GM18505 (cell line): ENCODE data around the gene RPL9.
"Not testable (repeated sequence)": the region's sequence is repeated elsewhere in the genome, so short reads cannot be mapped to it uniquely, and the experiment has no call there.

ENCODE experiments used
- ATAC-seq: cut with Tn5 transposase; IDR thresholded peaks from one replicate; pipeline ENCODE4 v1.9.1; 2021; ENCODE audit not compliant: unreplicated experiment
- POLR2A ChIP-seq: IDR thresholded peaks from 4 replicates; pipeline ENCODE4 v1.6.1; 2011; ENCODE audit warnings: borderline replicate concordance; ENCODE audit not compliant: insufficient read depth, insufficient read length; ENCODE audit errors: extremely low read depth

RPL9 gene

DNA sequence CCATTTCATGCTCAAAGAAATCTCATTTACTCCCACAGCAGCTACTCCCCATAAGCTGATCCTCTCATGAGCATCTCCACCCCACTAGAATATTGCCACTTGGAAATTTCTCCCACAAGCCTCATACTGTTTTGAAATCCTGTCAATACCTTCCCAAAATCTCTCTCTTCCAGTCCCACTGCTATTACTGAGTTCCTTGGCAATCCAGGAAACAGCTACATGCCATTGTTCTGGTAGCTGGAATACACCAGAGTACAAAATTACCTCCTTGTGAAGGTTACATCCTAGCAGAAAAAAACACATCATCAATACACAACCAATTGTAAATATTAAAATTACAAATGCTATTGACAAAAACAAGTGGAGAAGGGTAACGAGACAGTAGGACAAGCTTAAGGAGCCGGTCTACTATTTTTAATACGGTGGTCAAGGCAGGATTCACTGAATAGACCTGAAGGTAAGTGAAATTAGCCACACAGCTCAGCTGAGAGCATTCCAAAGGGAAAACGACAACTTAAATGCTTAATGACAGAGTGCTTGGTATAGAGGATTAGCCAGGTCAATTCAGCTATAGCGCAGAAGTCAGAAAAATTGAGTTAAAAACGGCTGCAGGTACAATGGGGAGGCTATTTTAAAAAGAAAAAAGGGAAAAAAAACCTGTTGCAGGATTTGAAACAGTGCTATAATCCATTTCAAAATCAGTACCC is 6.4 kb downstream of the RPL9 start:
- TF ChIP-seq POLR2A = no peak
- no peak for ATAC-seq

DNA sequence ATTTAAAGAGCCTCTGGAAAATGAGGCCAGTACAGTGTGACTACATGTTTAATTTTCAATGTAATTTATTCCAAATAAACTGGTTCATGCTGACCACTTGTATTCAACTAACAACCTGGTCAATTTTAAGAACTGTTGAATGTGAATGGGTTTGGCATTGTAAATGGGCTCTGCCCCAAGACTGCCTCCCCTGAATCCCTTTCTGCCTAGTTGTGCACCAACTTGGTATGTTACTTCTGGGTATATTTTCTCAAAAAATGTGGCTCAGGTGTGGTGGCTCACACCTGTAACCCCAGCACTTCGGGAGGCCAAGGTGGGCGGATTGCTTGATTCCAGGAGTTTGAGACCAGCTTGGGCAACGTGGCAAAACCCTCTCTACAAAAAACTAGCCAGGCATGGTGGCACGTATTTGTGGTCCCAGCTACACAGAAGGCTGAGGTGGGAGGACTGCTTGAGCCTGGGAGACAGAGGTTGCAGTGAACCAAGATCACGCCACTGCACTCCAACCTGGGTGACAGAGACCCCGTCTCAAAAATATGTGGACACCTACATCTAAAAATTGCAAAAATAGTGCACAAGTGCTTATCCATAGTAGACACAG is 7.2 kb downstream of the RPL9 start:
- ATAC-seq = no peak
- TF ChIP-seq POLR2A = peak; percentile 9

DNA sequence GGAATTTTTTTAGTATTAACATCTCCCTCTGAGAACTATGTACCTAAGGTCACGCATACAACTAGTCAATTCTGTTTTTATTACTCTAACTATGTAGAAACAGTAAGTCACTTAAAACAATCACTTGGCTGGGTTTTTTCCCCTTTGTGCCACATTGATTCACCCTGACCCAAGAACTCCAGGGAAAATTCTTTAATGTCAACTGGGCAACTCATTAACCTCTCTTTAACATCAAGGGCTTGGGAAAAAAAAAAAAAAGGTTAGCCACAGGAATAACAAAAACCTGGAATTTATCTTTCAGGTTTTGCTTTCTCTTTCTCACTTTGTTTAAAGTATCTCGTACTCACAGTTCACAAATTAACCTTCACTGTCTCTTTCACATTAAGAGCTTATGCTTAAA is 8.1 kb downstream of the RPL9 start:
- no peak for TF ChIP-seq POLR2A
- no peak for ATAC-seq

DNA sequence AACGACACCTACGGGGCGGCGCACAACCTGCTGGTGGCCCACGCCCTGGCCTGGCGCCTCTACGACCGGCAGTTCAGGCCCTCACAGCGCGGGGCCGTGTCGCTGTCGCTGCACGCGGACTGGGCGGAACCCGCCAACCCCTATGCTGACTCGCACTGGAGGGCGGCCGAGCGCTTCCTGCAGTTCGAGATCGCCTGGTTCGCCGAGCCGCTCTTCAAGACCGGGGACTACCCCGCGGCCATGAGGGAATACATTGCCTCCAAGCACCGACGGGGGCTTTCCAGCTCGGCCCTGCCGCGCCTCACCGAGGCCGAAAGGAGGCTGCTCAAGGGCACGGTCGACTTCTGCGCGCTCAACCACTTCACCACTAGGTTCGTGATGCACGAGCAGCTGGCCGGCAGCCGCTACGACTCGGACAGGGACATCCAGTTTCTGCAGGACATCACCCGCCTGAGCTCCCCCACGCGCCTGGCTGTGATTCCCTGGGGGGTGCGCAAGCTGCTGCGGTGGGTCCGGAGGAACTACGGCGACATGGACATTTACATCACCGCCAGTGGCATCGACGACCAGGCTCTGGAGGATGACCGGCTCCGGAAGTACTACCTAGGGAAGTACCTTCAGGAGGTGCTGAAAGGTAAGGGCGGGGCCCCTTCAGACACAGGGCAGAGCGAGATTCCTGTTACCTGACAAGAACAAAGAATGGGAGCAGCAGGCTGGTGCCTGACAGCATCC is 11.7 kb downstream of the RPL9 start:
- peak; percentile 85 for ATAC-seq

DNA sequence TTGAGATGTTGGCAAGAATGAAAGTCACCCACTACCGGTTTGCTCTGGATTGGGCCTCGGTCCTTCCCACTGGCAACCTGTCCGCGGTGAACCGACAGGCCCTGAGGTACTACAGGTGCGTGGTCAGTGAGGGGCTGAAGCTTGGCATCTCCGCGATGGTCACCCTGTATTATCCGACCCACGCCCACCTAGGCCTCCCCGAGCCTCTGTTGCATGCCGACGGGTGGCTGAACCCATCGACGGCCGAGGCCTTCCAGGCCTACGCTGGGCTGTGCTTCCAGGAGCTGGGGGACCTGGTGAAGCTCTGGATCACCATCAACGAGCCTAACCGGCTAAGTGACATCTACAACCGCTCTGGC is 12.3 kb downstream of the RPL9 start:
- no peak for ATAC-seq
- no peak for TF ChIP-seq POLR2A

More for the DNA sequence above, 11.7 kb downstream of the RPL9 start:
- TF ChIP-seq POLR2A = peak; percentile 51

DNA sequence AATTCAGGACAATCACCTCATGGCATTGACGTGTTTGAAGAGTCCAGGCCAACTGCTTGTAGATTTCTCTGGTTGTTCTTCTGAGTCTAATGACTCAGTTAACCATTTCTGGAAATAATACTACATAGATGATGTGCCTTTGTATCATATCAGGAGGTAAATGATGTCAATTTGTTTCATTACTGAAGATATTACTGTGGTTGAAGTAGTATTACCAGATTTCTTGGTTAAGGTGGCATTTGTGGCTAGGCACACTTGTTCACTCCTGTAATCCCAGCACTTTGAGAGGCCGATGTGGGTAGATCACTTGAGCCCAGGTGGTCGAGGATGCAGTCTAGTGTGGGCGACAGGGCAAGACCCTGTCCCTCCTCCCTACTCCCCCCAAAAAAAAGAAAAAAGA is 15.7 kb downstream of the RPL9 start:
- TF ChIP-seq POLR2A = no peak
- no peak for ATAC-seq

DNA sequence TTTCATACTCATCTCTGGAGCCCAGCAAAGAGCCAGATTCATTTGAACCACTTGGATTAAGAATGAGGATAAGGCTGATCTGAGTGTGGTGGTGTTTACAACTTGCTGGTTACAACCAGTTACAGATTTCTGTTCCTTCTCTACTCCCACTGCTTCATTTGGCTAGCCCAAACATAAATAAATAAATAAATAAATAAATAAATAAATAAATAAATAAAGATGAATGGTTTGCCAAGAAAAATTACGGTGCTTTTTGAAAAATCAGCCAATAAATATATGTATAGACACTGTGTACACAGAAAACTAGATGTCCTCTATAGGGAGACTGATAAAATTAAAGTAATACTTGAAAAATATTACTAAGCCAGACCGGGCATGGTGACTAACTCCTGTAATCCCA is 17.1 kb downstream of the RPL9 start:
- TF ChIP-seq POLR2A = no peak
- no peak for ATAC-seq

DNA sequence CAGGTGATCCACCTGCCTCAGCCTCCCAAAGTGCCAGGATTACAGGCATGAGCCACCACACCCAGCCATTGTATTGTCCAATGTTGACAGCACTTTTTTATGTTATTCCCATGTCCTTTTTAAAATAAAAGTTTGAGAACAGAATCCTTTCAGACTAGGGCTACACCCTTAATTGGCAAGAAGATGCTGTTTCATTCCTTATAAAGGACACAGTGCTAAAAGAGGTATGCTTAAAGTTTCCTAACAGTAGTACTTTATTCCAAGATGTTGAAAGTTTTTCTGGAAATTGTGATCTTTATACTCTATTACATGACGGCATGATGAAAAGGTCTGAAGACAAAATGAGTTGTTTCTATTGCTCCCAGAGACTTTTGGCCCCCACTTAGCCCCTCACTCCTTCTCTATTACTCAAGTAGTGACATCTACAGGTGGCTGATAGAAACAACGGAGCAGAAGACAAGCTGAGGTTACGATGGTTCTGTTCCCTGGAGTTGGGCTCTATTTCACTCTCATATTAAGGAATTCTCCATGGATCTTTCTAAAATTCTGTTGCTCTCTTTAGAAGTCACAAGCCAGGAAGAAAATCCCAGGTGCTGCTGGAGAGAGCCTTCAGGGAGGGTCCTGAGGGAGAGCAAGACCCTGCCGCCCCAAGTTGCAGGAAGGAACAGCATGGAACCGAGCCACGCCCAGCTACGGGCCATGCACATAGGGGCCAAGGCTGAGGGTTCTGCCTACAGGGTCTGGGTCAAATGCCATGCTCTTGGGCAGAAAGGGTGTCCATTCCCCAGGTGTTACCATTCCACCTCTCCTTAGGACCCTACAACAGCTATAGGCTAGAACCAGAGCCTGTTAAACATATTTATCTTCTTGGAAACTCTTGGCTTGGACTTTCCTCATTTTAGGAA is 22.8 kb downstream of the RPL9 start:
- TF ChIP-seq POLR2A = no peak
- no peak for ATAC-seq

DNA sequence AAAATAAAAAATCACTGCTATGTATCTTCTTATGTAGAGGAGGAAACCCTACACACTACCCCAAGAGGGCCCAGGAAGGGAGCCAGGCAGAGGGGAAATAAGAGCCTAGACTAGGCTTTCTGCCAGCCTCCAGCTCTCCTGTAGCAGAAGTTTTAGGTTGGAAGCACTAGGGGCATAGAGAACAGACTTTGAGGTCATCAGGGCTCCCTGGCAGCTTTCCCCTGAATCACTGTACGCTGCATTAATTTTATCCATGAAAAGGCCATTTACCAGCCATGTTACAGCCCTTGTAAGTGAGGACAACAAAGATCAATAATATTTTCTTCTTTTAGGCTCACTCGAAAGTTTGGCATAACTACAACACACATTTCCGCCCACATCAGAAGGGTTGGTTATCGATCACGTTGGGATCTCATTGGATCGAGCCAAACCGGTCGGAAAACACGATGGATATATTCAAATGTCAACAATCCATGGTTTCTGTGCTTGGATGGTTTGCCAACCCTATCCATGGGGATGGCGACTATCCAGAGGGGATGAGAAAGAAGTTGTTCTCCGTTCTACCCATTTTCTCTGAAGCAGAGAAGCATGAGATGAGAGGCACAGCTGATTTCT is 24.7 kb downstream of the RPL9 start:
- TF ChIP-seq POLR2A = no peak
- ATAC-seq = no peak

DNA sequence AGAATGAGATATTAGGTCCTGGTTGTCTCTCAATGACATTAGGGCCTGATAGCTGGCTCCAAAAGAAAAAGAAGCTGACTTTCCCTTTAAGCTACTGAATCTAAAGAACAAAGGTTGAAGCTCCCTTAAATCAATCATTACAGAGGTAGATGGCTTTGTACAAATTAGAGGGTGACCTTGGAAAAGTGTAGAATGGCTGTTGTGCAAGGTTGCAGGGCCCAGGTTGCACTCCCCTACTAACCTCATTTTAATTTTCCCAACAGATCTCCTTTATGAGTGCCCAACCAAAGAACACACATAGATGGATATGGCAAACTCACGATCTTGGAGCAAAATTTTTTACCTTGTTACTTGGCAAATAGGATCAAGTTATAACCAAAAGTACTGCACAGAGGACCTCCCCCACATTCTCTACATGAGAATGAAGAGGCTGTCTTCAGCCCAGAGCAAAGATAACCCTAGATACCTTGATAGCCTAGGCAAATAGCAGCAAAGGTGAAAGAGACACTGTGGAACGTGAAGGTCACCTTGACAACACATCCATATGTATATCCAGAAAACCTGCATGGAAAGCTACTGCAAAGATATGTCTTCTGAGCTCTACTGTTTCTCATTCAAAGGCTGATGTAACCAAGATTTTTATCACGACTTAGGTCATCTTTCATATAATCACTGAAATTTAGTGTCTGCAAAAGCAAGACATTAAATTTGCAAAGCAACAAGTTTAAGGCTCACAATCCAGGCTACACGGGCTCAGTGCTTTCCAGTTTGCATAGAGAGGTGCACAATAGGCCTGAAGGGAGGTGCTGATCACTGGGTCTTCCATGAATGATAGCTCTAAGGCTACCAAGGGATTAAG is 29.0 kb downstream of the RPL9 start:
- ATAC-seq = no peak
- TF ChIP-seq POLR2A = no peak

DNA sequence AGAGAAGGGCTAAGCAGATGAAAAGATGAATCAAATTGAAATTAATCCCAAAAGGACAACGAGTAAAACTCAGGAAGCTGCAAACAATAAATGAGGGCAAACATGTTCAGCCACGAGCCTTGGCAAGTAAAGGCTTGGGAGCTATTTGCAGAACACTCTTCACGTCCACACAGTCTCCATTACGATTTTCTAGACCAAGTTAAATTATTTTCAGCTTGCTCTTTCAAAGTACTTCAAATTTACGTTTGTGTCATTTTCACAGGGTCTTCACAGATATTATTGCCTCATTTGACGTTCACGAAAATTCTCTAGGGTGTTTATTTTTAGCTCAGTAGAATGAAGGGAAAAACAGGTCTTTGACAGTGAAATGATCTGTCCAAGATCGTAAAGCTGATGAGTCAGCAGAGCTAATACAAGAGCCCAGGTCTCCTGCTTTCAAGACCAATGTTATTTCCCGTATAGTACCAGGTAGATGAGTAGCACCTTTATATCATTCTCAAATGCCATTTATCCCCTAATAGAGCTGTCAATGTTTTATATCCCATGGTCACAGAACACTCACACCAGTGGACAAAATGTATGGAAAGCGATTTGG is 31.1 kb downstream of the RPL9 start:
- no peak for ATAC-seq
- no peak for TF ChIP-seq POLR2A

DNA sequence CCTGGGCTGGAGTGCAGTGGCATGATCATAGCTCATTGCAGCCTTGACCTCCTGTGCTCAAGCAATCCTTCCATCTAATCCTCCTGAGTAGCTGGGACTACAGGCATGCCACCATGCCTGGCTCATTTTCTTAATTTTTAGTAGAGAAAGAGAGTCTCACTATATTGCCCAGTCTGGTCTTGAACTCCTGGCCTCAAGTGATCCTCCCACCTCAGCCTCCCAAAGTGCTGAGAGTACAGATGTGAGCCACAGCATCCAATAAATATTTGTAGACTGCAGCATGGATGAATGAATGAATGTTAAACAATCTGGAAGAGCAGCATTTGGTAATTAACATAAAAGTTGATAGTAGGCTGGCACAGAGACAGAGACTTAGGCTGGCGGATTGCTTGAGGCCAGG is 32.0 kb downstream of the RPL9 start:
- ATAC-seq = no peak
- no peak for TF ChIP-seq POLR2A

DNA sequence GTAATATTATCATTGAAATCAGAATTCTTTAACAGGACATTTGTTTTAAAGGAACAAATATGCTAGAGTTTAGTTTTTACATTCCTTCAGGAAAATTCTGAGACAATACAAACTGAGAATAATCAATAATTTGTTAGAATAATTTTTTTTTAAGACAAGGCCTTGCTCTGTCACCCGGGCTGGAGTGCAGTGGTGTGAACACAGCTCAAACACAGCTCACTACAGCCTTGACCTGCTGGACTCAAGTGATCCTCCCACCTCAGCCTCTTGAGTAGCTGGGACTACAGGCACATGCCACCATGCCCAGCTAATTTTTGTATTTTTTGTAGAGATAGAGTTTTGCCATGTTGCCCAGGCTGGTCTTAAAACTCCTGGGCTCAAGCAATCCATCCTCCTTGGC is 33.4 kb downstream of the RPL9 start:
- not testable (repeated sequence) for ATAC-seq
